ENCODE data around the gene DEPP1. TPM values are rescaled to one million over a fixed set of nuclear protein-coding genes. Genes with fewer than 3 reads are reported as not detected.

Gene DEPP1
- total RNA-seq, 1 experiment from 2014 or later, result 3.8 TPM

- Histone ChIP-seq H3K9me3 (ENCODE audit: control insufficient read depth in 1 of 2, insufficient read depth in 1 of 2, low read depth in 1 of 2, low read length in 2 of 2) (peaks cover 0 to 13% of the 10 kb centered on the region in 2 experiments; a peak in 1 of 4 replicates), H3K79me2 (ENCODE audit: insufficient read depth, low read length) (no peaks in the 10 kb centered on the region), H2AFZ (ENCODE audit: low read depth, low read length, poor library complexity, severe bottlenecking) (no peak overlapping the region), H3K9ac (ENCODE audit: low read length) (no peak overlapping the region), H4K20me1 (ENCODE audit: insufficient read depth) (no peaks in the 10 kb centered on the region), H3K9me2 (ENCODE audit: insufficient read depth) (no peaks in the 10 kb centered on the region), H3K4me3 (replicated peaks in 1 of 2; ENCODE audit: low read depth in 1 of 2, low read length in 2 of 2) (no peak overlapping the region), H3K4me2 (ENCODE audit: low read length) (no peak overlapping the region), H3K27ac (ENCODE audit: low read depth, low read length) (no peak overlapping the region), H3K4me1 (ENCODE audit: control insufficient read depth in 1 of 2, insufficient read depth in 2 of 2, low read length in 2 of 2) (no peaks in the 10 kb centered on the region), H3K36me3 (ENCODE audit: control insufficient read depth in 1 of 2, insufficient read depth in 2 of 2, low read length in 2 of 2) (no peaks in the 10 kb centered on the region), H3K27me3 (ENCODE audit: insufficient read depth, low read length) (no peaks in the 10 kb centered on the region)
- TF ChIP-seq TCF7L2 (IDR thresholded peaks at IDR 0.05; ENCODE audit: borderline replicate concordance, extremely low read depth, insufficient read depth, insufficient read length) (no peak), ZFX (IDR thresholded peaks at IDR 0.05) (no peak), REST (IDR thresholded peaks at IDR 0.05; ENCODE audit: low read depth) (no peak), SIN3A (IDR thresholded peaks at IDR 0.05; ENCODE audit: low read depth) (no peak), SRF (IDR thresholded peaks at IDR 0.05; ENCODE audit: low read depth) (no peak)
- no TSS peak for BruUV-seq (replicated peaks)
- CTCF ChIA-PET, result no interaction called here
- ATAC-seq (no peak), DNase-seq (ENCODE audit: low read depth, low spot score) (no peak)
- POLR2A ChIA-PET, result no interaction called here
- intact Hi-C loops (cut with micrococcal nuclease), result no loop called here
- RAD21 ChIA-PET (ENCODE audit: low non-redundant PET in 1 of 2, low total read pairs in 2 of 2, uncharacterized antibody in 2 of 2, unreplicated experiment in 2 of 2), result no interaction called here
Observed at GRCh38 chr10:44946205-44946604, 32.4 kb downstream of the DEPP1 start.

GRCh38 chr10:44944354-44944753 is 34.3 kb downstream of the DEPP1 start:
- DNase-seq (ENCODE audit: low read depth, low spot score) (no peak), ATAC-seq (no peak)
- Histone ChIP-seq H3K27me3 (ENCODE audit: insufficient read depth, low read length) (no peaks in the 10 kb centered on the region), H3K79me2 (ENCODE audit: insufficient read depth, low read length) (no peaks in the 10 kb centered on the region), H3K9me3 (ENCODE audit: control insufficient read depth in 1 of 2, insufficient read depth in 1 of 2, low read depth in 1 of 2, low read length in 2 of 2) (peaks cover 0 to 13% of the 10 kb centered on the region in 2 experiments; a peak in 1 of 4 replicates), H3K4me3 (replicated peaks in 1 of 2; ENCODE audit: low read depth in 1 of 2, low read length in 2 of 2) (no peak overlapping the region), H3K9me2 (ENCODE audit: insufficient read depth) (no peaks in the 10 kb centered on the region), H2AFZ (ENCODE audit: low read depth, low read length, poor library complexity, severe bottlenecking) (no peak overlapping the region), H3K4me1 (ENCODE audit: control insufficient read depth in 1 of 2, insufficient read depth in 2 of 2, low read length in 2 of 2) (no peaks in the 10 kb centered on the region), H4K20me1 (ENCODE audit: insufficient read depth) (no peaks in the 10 kb centered on the region), H3K36me3 (ENCODE audit: control insufficient read depth in 1 of 2, insufficient read depth in 2 of 2, low read length in 2 of 2) (no peaks in the 10 kb centered on the region), H3K27ac (ENCODE audit: low read depth, low read length) (no peak overlapping the region), H3K4me2 (ENCODE audit: low read length) (no peak overlapping the region), H3K9ac (ENCODE audit: low read length) (no peak overlapping the region)
- ChIA-PET POLR2A (no interaction called here), CTCF (no interaction called here), RAD21 (ENCODE audit: low non-redundant PET in 1 of 2, low total read pairs in 2 of 2, uncharacterized antibody in 2 of 2, unreplicated experiment in 2 of 2) (no interaction called here)
- intact Hi-C loops (cut with micrococcal nuclease), result no loop called here
- no TSS peak for BruUV-seq (replicated peaks)
- TF ChIP-seq CBX3 (IDR thresholded peaks at IDR 0.05; ENCODE audit: low read depth) (peak; percentile 38; the same call in 1 of the 2 replicates), POLR2AphosphoS5 (IDR thresholded peaks at IDR 0.05; ENCODE audit: low read depth, low read length) (no peak)
